Measurements from ENCODE around the gene LAIR1.

Gene LAIR1

GRCh38 chr19:54317108-54317964, 47.4 kb downstream of the LAIR1 start:
- peak; percentile 61 to 76 for DNase-seq (ENCODE audit: low read depth in 1 of 2, low spot score in 1 of 2)
- Histone ChIP-seq H3K27ac (replicated peaks) (peak overlapping the region; percentile 38; the same call in 1 of the 2 replicates), H3K4me3 (replicated peaks; ENCODE audit: insufficient read depth, low read length) (no peak overlapping the region), H3K27me3 (ENCODE audit: insufficient read depth, poor library complexity, severe bottlenecking) (peaks cover 2% of the 10 kb centered on the region)
- TF ChIP-seq POLR2AphosphoS5 (IDR thresholded peaks at IDR 0.05; ENCODE audit: low read depth): no peak
- no peak for TF ChIP-seq REST (IDR thresholded peaks at IDR 0.05; ENCODE audit: insufficient replicate concordance, low read depth)
- TF ChIP-seq SPI1 (IDR thresholded peaks at IDR 0.05; ENCODE audit: borderline replicate concordance, low read depth): no peak
- TF ChIP-seq CTCF (IDR thresholded peaks at IDR 0.05; ENCODE audit: insufficient read depth, low read length): no peak
- no peak for TF ChIP-seq GABPA (IDR thresholded peaks at IDR 0.05; ENCODE audit: low read depth)

GRCh38 chr19:54316746-54317107, 48.0 kb downstream of the LAIR1 start:
- Histone ChIP-seq H3K4me3 (replicated peaks; ENCODE audit: insufficient read depth, low read length) (no peak overlapping the region), H3K27ac (replicated peaks) (peak overlapping the region; percentile 38; the same call in 1 of the 2 replicates), H3K27me3 (ENCODE audit: insufficient read depth, poor library complexity, severe bottlenecking) (peaks cover 2% of the 10 kb centered on the region)
- TF ChIP-seq POLR2AphosphoS5 (IDR thresholded peaks at IDR 0.05; ENCODE audit: low read depth): no peak
- TF ChIP-seq GABPA (IDR thresholded peaks at IDR 0.05; ENCODE audit: low read depth): no peak
- TF ChIP-seq SPI1 (IDR thresholded peaks at IDR 0.05; ENCODE audit: borderline replicate concordance, low read depth): no peak
- no peak for TF ChIP-seq CTCF (IDR thresholded peaks at IDR 0.05; ENCODE audit: insufficient read depth, low read length)
- no peak for TF ChIP-seq REST (IDR thresholded peaks at IDR 0.05; ENCODE audit: insufficient replicate concordance, low read depth)
- DNase-seq (ENCODE audit: low read depth in 1 of 2, low spot score in 1 of 2): peak; percentile 32 to 58

- H3K4me3 ChIP-seq (replicated peaks; ENCODE audit: insufficient read depth, low read length): no peak overlapping the region
- H3K27ac ChIP-seq (replicated peaks): no peak overlapping the region
- no peak for TF ChIP-seq REST (IDR thresholded peaks at IDR 0.05; ENCODE audit: insufficient replicate concordance, low read depth)
- TF ChIP-seq GABPA (IDR thresholded peaks at IDR 0.05; ENCODE audit: low read depth): no peak
- TF ChIP-seq SPI1 (IDR thresholded peaks at IDR 0.05; ENCODE audit: borderline replicate concordance, low read depth): no peak
- TF ChIP-seq POLR2AphosphoS5 (IDR thresholded peaks at IDR 0.05; ENCODE audit: low read depth): no peak
- no peak for TF ChIP-seq CTCF (IDR thresholded peaks at IDR 0.05; ENCODE audit: insufficient read depth, low read length)
- H3K27me3 ChIP-seq (ENCODE audit: insufficient read depth, poor library complexity, severe bottlenecking): peaks cover 6% of the 10 kb centered on the region
- no peak for DNase-seq (ENCODE audit: low read depth in 1 of 2, low spot score in 1 of 2)
Measured at GRCh38 chr19:54315956-54316355, 48.8 kb downstream of the LAIR1 start.

Measured in HL-60 (cell line).